Raji (cell line): ENCODE measurements around the gene SNN.

ENCODE experiments used
- POLR2A ChIP-seq: IDR thresholded peaks from 2 replicates; pipeline ENCODE4 v1.6.1; 2011; ENCODE audit warnings: low read depth, low read length, control low read depth; ENCODE audit not compliant: insufficient read depth

Gene SNN

DNA sequence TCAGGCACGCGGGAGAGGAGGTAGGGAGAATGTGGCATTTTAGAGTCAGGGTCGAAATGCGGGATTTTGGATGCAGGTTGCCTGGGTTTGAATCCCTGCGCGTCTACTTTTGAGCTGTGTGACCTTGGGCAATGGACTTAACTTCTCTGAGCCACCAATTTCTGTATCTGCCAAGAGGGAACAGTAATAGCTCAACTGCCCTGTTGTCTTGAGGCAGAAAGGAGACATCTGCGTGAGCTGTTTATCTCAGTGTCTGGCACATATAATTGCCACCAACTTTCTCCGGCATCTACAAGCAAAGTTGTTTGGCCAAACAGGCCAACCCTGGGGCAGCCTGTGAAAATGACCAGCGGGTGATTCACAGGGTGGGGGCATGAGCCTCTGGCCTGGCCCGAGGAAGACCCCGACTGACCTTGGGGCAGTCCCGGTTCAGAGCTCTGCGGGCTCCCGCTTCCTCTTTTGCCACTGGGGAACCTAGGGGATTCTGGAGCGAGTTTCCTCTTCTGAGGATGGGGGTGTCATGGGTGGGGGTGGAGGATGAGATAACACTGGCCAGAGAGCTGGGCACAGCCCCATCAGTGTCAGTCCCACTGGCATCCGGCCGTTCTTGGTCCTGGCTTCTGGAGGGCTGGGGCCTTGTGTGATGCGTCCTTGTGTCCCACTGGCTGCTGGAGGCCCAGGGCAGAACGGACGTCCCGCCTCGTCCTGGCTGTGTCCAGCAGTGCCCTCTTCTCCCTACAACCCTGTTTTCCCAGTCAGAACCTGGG, 1.3 kb downstream of the SNN start:
- no peak for TF ChIP-seq POLR2A

GRCh38 chr16:11670171-11671131, 2.2 kb downstream of the SNN start:
- TF ChIP-seq POLR2A = no peak

DNA sequence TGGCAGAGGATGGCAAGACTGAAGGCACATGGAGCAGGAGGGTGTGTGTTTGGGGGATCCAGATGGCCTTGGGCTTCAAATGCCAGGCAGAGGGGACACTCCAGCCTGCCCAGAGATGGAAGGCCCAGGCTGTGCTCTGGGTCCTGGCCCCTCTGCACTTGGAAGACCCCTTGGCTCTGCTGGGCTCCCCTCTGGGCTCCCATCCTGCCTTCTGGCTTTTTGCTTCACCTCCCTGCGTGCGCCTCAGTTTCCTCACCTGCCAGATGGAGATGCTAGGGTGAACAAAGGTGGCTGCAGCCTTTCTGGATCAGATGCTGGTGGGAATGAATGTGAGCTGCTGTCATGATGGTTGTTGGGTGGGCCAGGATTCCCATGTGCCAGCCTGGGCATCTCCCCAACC, 3.0 kb downstream of the SNN start:
- no peak for TF ChIP-seq POLR2A

DNA sequence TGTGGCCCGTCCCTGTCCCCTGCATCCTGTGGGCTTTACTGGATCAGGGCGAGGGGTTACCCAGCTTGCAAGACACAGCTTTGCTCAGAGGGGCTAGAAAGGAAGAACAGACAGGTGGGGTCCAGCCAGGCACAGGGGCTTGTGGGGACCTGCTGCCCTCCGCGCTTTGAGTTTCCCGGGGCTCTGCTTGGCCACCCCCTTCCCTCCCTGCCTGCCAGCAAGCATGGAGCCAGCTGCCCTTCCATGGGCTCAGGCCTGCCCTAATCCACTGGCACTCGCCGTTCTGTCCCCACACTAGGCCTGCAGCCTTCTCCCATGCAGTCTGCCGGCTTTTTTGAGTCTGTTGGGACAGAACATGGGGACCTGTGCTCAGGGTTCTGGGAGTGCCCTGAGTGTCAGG, 3.4 kb downstream of the SNN start:
- TF ChIP-seq POLR2A = no peak

DNA sequence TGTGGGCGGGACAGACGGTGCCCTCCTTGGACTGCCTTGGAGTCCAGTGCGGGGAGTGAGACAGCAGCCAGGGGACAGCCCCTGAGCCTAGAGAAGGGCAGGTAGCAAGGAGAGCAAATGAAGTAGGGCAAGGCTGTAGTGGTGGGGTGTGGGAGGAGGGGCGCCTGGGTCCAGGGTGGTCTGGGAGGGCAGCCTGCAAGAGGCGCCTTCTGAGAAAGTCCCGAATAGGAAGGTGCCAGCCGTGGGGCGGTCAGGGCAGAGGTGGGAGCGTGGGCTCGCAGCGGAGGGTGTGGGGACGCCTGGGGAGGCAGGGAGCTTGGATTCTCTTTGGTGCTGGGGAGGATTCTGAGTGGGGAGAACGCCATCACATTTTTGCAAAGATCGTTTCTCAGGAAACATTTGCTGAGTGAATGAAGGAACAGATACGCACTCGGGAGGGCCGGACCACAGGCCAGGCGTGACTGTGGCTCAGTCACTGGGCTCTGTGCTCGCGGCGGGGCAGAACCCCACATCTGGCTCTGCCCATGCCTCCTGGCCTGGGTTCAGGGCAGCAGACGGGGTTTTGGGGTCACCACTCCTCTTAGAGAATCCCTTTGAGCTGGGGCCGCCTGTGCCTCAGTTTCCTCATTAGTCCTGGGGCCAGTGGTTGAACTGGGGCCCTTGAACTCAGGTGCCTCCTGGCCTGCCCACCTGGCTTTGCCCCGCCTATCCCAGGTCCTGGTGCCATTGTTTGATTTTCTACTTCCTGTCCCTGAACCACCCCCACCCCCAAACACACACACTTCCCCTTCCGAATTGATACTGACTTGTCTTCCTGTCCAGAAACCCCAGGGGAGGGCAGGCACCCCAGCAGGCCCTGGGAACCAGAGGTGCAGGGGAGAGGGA, 4.2 kb downstream of the SNN start:
- no peak for TF ChIP-seq POLR2A

- TF ChIP-seq POLR2A = no peak
Measured at GRCh38 chr16:11673091-11674000, 5.1 kb downstream of the SNN start.

DNA sequence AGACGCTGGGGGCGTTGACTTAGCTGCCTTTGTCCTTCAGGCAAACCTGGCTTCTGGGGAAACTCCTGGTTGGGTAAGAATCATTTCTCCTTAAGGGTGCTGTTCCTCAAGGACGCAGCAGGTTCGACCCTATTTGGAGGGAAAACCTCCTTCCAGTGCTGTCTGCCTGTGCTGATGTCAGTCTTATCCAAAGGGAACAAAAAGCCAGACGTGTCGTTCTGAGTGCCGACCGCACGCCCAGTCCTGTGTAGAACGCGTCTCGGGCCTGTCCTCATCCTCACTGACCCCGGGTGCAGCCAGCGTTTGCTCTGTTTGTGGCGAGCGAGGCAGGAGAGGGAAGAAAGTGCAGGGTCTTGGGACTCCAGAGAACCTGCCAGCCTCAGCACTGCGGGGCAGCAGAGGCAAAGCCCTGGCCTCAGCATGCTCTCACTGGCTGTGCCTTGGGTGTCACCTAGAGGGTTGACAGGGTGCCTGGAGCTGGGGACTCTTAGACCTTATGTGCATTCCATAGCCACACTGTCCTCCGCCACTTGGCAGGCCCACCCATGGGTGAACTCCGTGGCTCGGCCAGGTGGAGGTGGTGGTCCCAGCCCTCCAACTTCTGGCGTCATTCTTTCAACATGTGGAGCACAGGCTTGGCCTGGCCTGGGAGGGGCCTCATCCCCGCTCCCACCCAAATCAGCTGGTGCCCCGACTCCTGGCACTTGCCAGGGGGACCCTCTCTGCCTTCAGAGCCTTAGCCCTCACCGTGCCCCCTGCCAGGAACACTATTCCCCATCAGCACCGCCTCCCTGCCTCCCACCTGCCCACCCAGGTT, 6.0 kb downstream of the SNN start:
- TF ChIP-seq POLR2A = no peak

DNA sequence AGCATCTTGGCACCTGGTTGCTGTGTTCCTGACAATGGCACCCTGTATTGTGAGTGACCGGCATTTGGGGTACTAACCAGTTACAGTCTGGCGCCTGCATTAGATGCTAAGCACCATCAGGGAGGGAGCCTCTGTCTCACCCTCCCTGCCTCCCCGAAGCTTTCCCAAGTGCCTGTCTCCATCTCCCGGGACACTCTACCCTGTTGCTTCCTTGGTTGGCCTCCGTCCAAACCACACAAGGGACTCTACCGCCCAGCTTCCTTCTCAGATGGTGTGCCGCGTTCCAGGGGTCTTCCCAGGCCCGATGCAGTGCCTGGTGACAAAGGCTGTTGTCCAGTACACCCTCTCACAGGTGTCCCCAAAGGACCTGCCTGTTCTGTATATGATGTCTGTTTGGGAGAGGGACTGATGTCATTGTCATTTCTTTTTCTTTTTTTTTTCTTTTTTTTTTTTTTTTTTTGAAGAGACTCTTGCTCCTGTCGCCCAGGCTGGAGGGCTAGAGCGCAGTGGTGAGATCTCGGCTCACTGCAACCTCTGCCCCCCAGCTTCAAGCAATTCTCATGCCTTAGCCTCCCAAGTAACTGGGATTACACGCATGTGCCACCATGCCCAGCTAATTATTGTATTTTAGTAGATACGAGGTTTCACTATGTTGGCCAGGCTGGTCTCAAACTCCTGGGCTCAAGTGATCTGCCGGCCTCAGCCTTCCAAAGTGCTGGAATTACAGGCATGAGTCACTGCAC, 6.7 kb downstream of the SNN start:
- TF ChIP-seq POLR2A = no peak

GRCh38 chr16:11675561-11676511, 7.6 kb downstream of the SNN start:
- TF ChIP-seq POLR2A = no peak

DNA sequence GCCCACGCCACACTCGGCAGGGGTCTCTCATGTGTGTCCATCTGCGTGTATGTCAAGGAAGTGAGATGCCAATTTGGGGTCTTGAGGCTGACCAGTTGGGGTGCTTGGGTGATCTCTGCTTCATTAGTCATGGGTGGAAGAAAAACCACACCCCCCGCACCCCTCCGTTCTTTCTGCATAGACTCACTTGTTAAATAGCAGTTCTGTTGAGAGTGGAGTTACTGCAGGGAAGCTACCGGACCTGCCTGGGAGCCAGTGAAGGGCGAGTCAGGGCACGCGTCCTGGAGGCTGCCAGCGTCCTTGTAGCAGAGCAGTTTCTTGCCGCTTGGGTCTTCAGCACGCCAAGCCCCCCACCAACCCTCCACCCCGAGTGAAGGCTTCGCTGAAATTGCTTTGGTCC, 8.5 kb downstream of the SNN start:
- TF ChIP-seq POLR2A = no peak

GRCh38 chr16:11677451-11677951, 9.2 kb downstream of the SNN start:
- TF ChIP-seq POLR2A = no peak
